WTC11 (cell line): ENCODE results near the gene KCNG1. TPM values are rescaled to one million over a fixed set of nuclear protein-coding genes. Genes with fewer than 3 reads are reported as not detected.

Source experiments
- ATAC-seq: fragments of 200-7000 bp; cut with Tn5 transposase; 2 replicates; pipeline ENCODE4 v1.10.0; 2021; ENCODE audit warnings: mild to moderate bottlenecking, moderate library complexity
- CTCF ChIA-PET: fragments of 300-600 bp; sonication (Branson Sonifier 250); formaldehyde crosslinking; loops from one replicate; lab custom pipeline; 2021; ENCODE audit warnings: antibody characterized with exemption; lab: Charles Lee
- POLR2A ChIA-PET: fragments of 350-600 bp; sonication (Branson Sonifier 250); formaldehyde crosslinking; loops from one replicate; lab custom pipeline; 2021; ENCODE audit warnings: antibody characterized with exemption; lab: Charles Lee
- DNase-seq: peaks from one replicate; pipeline ENCODE4 v3.0.0; 2021; ENCODE audit warnings: low spot score
- H3K27ac Mint-ChIP-seq: 2 replicates; pipeline ENCODE4 v1.8.0; 2021; ENCODE audit warnings: mixed read lengths
- H3K27me3 Mint-ChIP-seq: 2 replicates; pipeline ENCODE4 v1.8.0; 2021; ENCODE audit warnings: low read depth, mild to moderate bottlenecking, moderate library complexity, mixed read lengths
- H3K36me3 Mint-ChIP-seq: 2 replicates; pipeline ENCODE4 v1.8.0; 2021; ENCODE audit warnings: mixed read lengths
- H3K4me1 Mint-ChIP-seq: 2 replicates; pipeline ENCODE4 v1.8.0; 2022; ENCODE audit warnings: mixed read lengths
- H3K4me3 Mint-ChIP-seq: 2 replicates; pipeline ENCODE4 v1.8.0; 2021; ENCODE audit warnings: mild to moderate bottlenecking, moderate library complexity, mixed read lengths
- H3K9me3 Mint-ChIP-seq: 2 replicates; pipeline ENCODE4 v1.8.0; 2021; ENCODE audit warnings: mixed read lengths
- AFF4 ChIP-seq: sonication (generic); formaldehyde crosslinking; IDR thresholded peaks from 2 replicates; pipeline ENCODE4 v1.8.1; 2023; ENCODE audit warnings: mild to moderate bottlenecking, missing genetic modification reagents, borderline replicate concordance
- AR ChIP-seq: fragments of 250-450 bp; sonication (Bioruptor Pico); IDR thresholded peaks from 2 replicates; pipeline ENCODE4 v1.9.0; 2021; ENCODE audit warnings: mild to moderate bottlenecking
- CREM ChIP-seq: sonication (generic); formaldehyde crosslinking; IDR thresholded peaks from 2 replicates; pipeline ENCODE4 v1.8.1; 2022; ENCODE audit warnings: mild to moderate bottlenecking, missing genetic modification reagents, moderate library complexity
- FOXP1 ChIP-seq: sonication (generic); formaldehyde crosslinking; IDR thresholded peaks from 2 replicates; pipeline ENCODE4 v1.8.0; 2022; ENCODE audit warnings: missing genetic modification reagents, mild to moderate bottlenecking, moderate library complexity, borderline replicate concordance
- GRHL2 ChIP-seq: fragments of 250-450 bp; sonication (Bioruptor Pico); IDR thresholded peaks from 2 replicates; pipeline ENCODE4 v1.8.0; 2022; ENCODE audit warnings: mild to moderate bottlenecking, moderate library complexity; ENCODE audit not compliant: insufficient replicate concordance, severe bottlenecking
- HMGA2 ChIP-seq: fragments of 250-450 bp; sonication (Bioruptor Pico); IDR thresholded peaks from 2 replicates; pipeline ENCODE4 v1.4.0; 2021; ENCODE audit warnings: mild to moderate bottlenecking, moderate library complexity
- MLX ChIP-seq: sonication (generic); formaldehyde crosslinking; IDR thresholded peaks from 2 replicates; pipeline ENCODE4 v1.8.1; 2023; ENCODE audit warnings: mild to moderate bottlenecking, missing genetic modification reagents, moderate library complexity
- NR1H2 ChIP-seq: sonication (generic); formaldehyde crosslinking; IDR thresholded peaks from 2 replicates; pipeline ENCODE4 v1.9.0; 2021; ENCODE audit warnings: mild to moderate bottlenecking, moderate library complexity, missing genetic modification reagents
- NR2C2 ChIP-seq: sonication (generic); formaldehyde crosslinking; IDR thresholded peaks from 2 replicates; pipeline ENCODE4 v1.8.0; 2022; ENCODE audit warnings: mild to moderate bottlenecking, missing genetic modification reagents
- PREB ChIP-seq: sonication (generic); formaldehyde crosslinking; IDR thresholded peaks from 2 replicates; pipeline ENCODE4 v1.8.1; 2022; ENCODE audit warnings: mild to moderate bottlenecking, missing genetic modification reagents, moderate library complexity, borderline replicate concordance
- TCF7 ChIP-seq: sonication (generic); formaldehyde crosslinking; IDR thresholded peaks from 2 replicates; pipeline ENCODE4 v1.8.0; 2022; ENCODE audit warnings: mild to moderate bottlenecking, low read depth, missing genetic modification reagents, moderate library complexity
- TP53 ChIP-seq: sonication (generic); formaldehyde crosslinking; IDR thresholded peaks from 2 replicates; pipeline ENCODE4 v1.8.1; 2023; ENCODE audit warnings: mild to moderate bottlenecking, missing genetic modification reagents
- USF2 ChIP-seq: sonication (generic); formaldehyde crosslinking; IDR thresholded peaks from 2 replicates; pipeline ENCODE4 v1.8.1; 2023; ENCODE audit warnings: mild to moderate bottlenecking, missing genetic modification reagents, moderate library complexity
- ZNF138 ChIP-seq: sonication (generic); formaldehyde crosslinking; conservative IDR thresholded peaks from 2 replicates; pipeline ENCODE4 v1.8.1; 2022; ENCODE audit warnings: mild to moderate bottlenecking, moderate library complexity, missing genetic modification reagents
- total RNA-seq: library from RNA; stranded (reverse); gene quantifications from 3 replicates; pipeline ENCODE4 v1.2.3, GENCODE V29; 2021
- TF ChIP-seq, protein P1 (sequence below): fragments of 250-450 bp; sonication (Bioruptor Pico); IDR thresholded peaks from 2 replicates; pipeline ENCODE4 v1.9.0; 2021; ENCODE audit warnings: moderate library complexity, mild to moderate bottlenecking, inconsistent platforms, borderline replicate concordance
- TF ChIP-seq, protein P2 (sequence below): fragments of 250-450 bp; sonication (Bioruptor Pico); IDR thresholded peaks from 2 replicates; pipeline ENCODE4 v1.8.0; 2021; ENCODE audit warnings: mild to moderate bottlenecking

KCNG1 gene
- total RNA-seq, 1 experiment from 2014 or later: 34.6 TPM

- H3K36me3 Mint-ChIP-seq: peaks cover 7% of the 10 kb centered on the region
- H3K27ac Mint-ChIP-seq: no peak overlapping the region
- ChIA-PET CTCF (interaction anchor here (5.4 kb wide), 1 partner anchor 22 kb away, joined by 101 read pairs; no protein-coding TSS in a partner anchor), POLR2A (no interaction called here)
- no peak for TF ChIP-seq TP53 (CRISPR knock-in tag)
- no peak overlapping the region for H3K4me3 Mint-ChIP-seq
- no peak for ATAC-seq
- no peaks in the 10 kb centered on the region for H3K27me3 Mint-ChIP-seq
- DNase-seq: no peak
- peaks cover 21% of the 10 kb centered on the region for H3K4me1 Mint-ChIP-seq
- no peaks in the 10 kb centered on the region for H3K9me3 Mint-ChIP-seq
Measured at GRCh38 chr20:51011479-51011878, 11.4 kb downstream of the KCNG1 start.

- peaks cover 10% of the 10 kb centered on the region for H3K36me3 Mint-ChIP-seq
- H3K27ac Mint-ChIP-seq: no peak overlapping the region
- POLR2A ChIA-PET: no interaction called here
- no peak for ATAC-seq
- no peaks in the 10 kb centered on the region for H3K27me3 Mint-ChIP-seq
- CTCF ChIA-PET: no interaction called here
- no peaks in the 10 kb centered on the region for H3K9me3 Mint-ChIP-seq
- no peak overlapping the region for H3K4me3 Mint-ChIP-seq
- no peak for TF ChIP-seq CREM
- no peak for TF ChIP-seq USF2
- no peak for TF ChIP-seq NR1H2 (CRISPR knock-in tag)
- no peak for TF ChIP-seq ZNF138 (CRISPR knock-in tag)
- no peak for TF ChIP-seq TCF7 (CRISPR knock-in tag)
- TF ChIP-seq GRHL2 (CRISPR knock-in tag): no peak
- no peak for TF ChIP-seq AR (CRISPR knock-in tag)
- no peak for TF ChIP-seq NR2C2 (CRISPR knock-in tag)
- no peak for TF ChIP-seq AFF4 (CRISPR knock-in tag)
- TF ChIP-seq PREB: no peak
- no peak for TF ChIP-seq MLX (CRISPR knock-in tag)
- TF ChIP-seq FOXP1: no peak
- no peak for TF ChIP-seq HMGA2
- TF ChIP-seq, protein P1, sequence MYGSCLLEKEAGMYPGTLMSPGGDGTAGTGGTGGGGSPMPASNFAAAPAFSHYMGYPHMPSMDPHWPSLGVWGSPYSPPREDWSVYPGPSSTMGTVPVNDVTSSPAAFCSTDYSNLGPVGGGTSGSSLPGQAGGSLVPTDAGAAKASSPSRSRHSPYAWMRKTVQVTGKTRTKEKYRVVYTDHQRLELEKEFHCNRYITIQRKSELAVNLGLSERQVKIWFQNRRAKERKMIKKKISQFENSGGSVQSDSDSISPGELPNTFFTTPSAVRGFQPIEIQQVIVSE (CRISPR knock-in tag): no peak
- TF ChIP-seq, protein P2, sequence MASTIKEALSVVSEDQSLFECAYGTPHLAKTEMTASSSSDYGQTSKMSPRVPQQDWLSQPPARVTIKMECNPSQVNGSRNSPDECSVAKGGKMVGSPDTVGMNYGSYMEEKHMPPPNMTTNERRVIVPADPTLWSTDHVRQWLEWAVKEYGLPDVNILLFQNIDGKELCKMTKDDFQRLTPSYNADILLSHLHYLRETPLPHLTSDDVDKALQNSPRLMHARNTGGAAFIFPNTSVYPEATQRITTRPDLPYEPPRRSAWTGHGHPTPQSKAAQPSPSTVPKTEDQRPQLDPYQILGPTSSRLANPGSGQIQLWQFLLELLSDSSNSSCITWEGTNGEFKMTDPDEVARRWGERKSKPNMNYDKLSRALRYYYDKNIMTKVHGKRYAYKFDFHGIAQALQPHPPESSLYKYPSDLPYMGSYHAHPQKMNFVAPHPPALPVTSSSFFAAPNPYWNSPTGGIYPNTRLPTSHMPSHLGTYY (CRISPR knock-in tag): no peak
- peaks cover 21% of the 10 kb centered on the region for H3K4me1 Mint-ChIP-seq
- DNase-seq: no peak
Measured at GRCh38 chr20:51010932-51011331, 12.0 kb downstream of the KCNG1 start.
